Esophagus squamous epithelium (tissue), 5 donors: Measurements from ENCODE around the gene ALOXE3. TPM values are rescaled to one million over a fixed set of nuclear protein-coding genes. Genes with fewer than 3 reads are reported as not detected.

Experiments
- DNase-seq: peaks from one replicate; lab custom pipeline; 2025; lab: John Stamatoyannopoulos, UW
- H3K27ac ChIP-seq, 4 donors: fragments of 200-600 bp; sonication (generic); one replicate each; pipeline ENCODE4 v1.5.1; 2016 to 2019; ENCODE audit warnings: mild to moderate bottlenecking in 1 of 4
- H3K27me3 ChIP-seq, 4 donors: fragments of 200-600 bp; sonication (generic); 1 replicate in 3 of 4; 2 replicates in 1 of 4; pipeline versions ENCODE4 v1.5.1 to v1.6.0; 2017 to 2021; ENCODE audit warnings: antibody characterized with exemption in 1 of 4
- H3K36me3 ChIP-seq, 3 donors: fragments of 200-600 bp; sonication (generic); one replicate each; pipeline ENCODE4 v1.5.1; 2016 to 2019
- H3K4me1 ChIP-seq, 3 donors: fragments of 200-600 bp; sonication (generic); one replicate each; pipeline ENCODE4 v1.5.1; 2017 to 2019
- H3K4me3 ChIP-seq, 4 donors: fragments of 200-600 bp; sonication (generic); 1 replicate in 3 of 4; 2 replicates in 1 of 4; pipeline ENCODE4 v1.5.1; 2016 to 2019; ENCODE audit warnings: mild to moderate bottlenecking in 2 of 4, moderate library complexity in 1 of 4
- H3K9me3 ChIP-seq, 3 donors: fragments of 200-600 bp; sonication (generic); one replicate each; pipeline ENCODE4 v1.5.1; 2016 to 2019
- CTCF ChIP-seq, 6 experiments: fragments of 450-650 bp in 4 of 6; fragments of 200-600 bp in 2 of 6; sonication (generic) in 2 of 6; IDR thresholded peaks; one replicate each; pipeline ENCODE4 v1.5.1; 2016 to 2019; ENCODE audit warnings: antibody characterized with exemption in 6 of 6, mild to moderate bottlenecking in 4 of 6, moderate library complexity in 4 of 6
- POLR2A ChIP-seq, 4 donors: fragments of 450-650 bp; IDR thresholded peaks; one replicate each; pipeline ENCODE4 v1.6.1; 2017; ENCODE audit warnings: antibody characterized with exemption in 4 of 4, mild to moderate bottlenecking in 4 of 4, moderate library complexity in 3 of 4
- WGBS, 2 donors: methylation state at CpG; one replicate each; pipeline ENCODE4 v1.1.5; 2018; 5-methylcytosine and 5-hydroxymethylcytosine counted together
- intact Hi-C: fragments of 100-400 bp; cut with DNase I; formaldehyde crosslinking; loops from one replicate; pipeline ENCODE4 v1.15.0; 2022
- total RNA-seq, 4 donors: library from RNA; depleted of rRNA; stranded (reverse); fragments of >200 nt; gene quantifications; one replicate each; pipeline ENCODE4 v1.1.0, GENCODE V29; 2016
- donor health status: DM: yes; HTN: yes; CAD: no.

ALOXE3 gene
- total RNA-seq, 4 donors from 2014 or later: 0.30 to 8.8 (median 2.2) TPM; not detected in 1

- Histone ChIP-seq H3K36me3 (peaks cover under 1 to 27% (median 7%) of the 10 kb centered on the region in 3 donors), H3K4me1 (peaks cover 30 to 76% (median 43%) of the 10 kb centered on the region in 3 donors), H3K27me3 (no peaks in the 10 kb centered on the region), H3K4me3 (peak overlapping the region in 1 of 4 donors; percentile 45), H3K27ac (peak overlapping the region; percentile 65 to 100 (median 98)), H3K9me3 (no peaks in the 10 kb centered on the region)
- intact Hi-C loops: no loop called here
- TF ChIP-seq POLR2A (IDR thresholded peaks at IDR 0.05) (peak in 1 of 4 donors; percentile 27), CTCF (IDR thresholded peaks at IDR 0.05) (peak; percentile 83 to 98 (median 94))
- DNase-seq: peak; percentile 71
- 2 to 26% methylated on average over 7 to 10 of the region's 20 CpGs for WGBS, 2 donors
Measured at GRCh38 chr17:8158267-8159031, 40.1 kb upstream of the ALOXE3 start.

- H3K36me3 ChIP-seq: peaks cover 5 to 33% (median 7%) of the 10 kb centered on the region in 3 donors
- H3K4me1 ChIP-seq: peaks cover 29 to 82% (median 42%) of the 10 kb centered on the region in 3 donors
- no peaks in the 10 kb centered on the region for H3K27me3 ChIP-seq
- intact Hi-C loops: no loop called here
- TF ChIP-seq POLR2A (IDR thresholded peaks at IDR 0.05): peak in 3 of 4 donors; percentile 97 to 100 (median 100)
- TF ChIP-seq CTCF (IDR thresholded peaks at IDR 0.05): peak in 4 of 6 experiments; percentile 15 to 21 (median 16)
- H3K27ac ChIP-seq: peak overlapping the region; percentile 99 to 100 (median 100)
- peak overlapping the region; percentile 66 to 94 (median 82) for H3K4me3 ChIP-seq
- WGBS, 2 donors: 0% methylated on average over 15 to 24 of the region's 59 CpGs
- peak; percentile 100 for DNase-seq
- no peaks in the 10 kb centered on the region for H3K9me3 ChIP-seq
Measured at GRCh38 chr17:8156246-8156992, 38.1 kb upstream of the ALOXE3 start.

- Histone ChIP-seq H3K4me3 (peak overlapping the region; percentile 66 to 94 (median 82)), H3K27ac (peak overlapping the region; percentile 99 to 100 (median 100)), H3K4me1 (peaks cover 24 to 82% (median 42%) of the 10 kb centered on the region in 3 donors), H3K9me3 (no peaks in the 10 kb centered on the region), H3K27me3 (no peaks in the 10 kb centered on the region), H3K36me3 (peaks cover 4 to 29% (median 5%) of the 10 kb centered on the region in 3 donors)
- intact Hi-C loops: no loop called here
- peak in 1 of 4 donors; percentile 58 for TF ChIP-seq POLR2A (IDR thresholded peaks at IDR 0.05)
- TF ChIP-seq CTCF (IDR thresholded peaks at IDR 0.05): no peak
- 0 to 1% methylated on average over 7 to 11 of the region's 11 CpGs for WGBS, 2 donors
- no peak for DNase-seq
Measured at GRCh38 chr17:8155996-8156245, 37.6 kb upstream of the ALOXE3 start.

- peaks cover 2 to 29% (median 10%) of the 10 kb centered on the region in 3 donors for H3K36me3 ChIP-seq
- no peak for DNase-seq
- peaks cover 21 to 82% (median 42%) of the 10 kb centered on the region in 3 donors for H3K4me1 ChIP-seq
- H3K27ac ChIP-seq: peak overlapping the region; percentile 99 to 100 (median 100)
- no peak for TF ChIP-seq CTCF (IDR thresholded peaks at IDR 0.05)
- peak in 2 of 4 donors; percentile 22 to 41 for TF ChIP-seq POLR2A (IDR thresholded peaks at IDR 0.05)
- peak overlapping the region; percentile 66 to 94 (median 82) for H3K4me3 ChIP-seq
- H3K9me3 ChIP-seq: no peaks in the 10 kb centered on the region
- WGBS, 2 donors: 18 to 29% methylated on average over 9 to 13 of the region's 14 CpGs
- no peaks in the 10 kb centered on the region for H3K27me3 ChIP-seq
- intact Hi-C loops: no loop called here
Measured at GRCh38 chr17:8155231-8155995, 37.1 kb upstream of the ALOXE3 start.
